Immature natural killer cell (primary cell): ENCODE data around the gene KCNN3. TPM values are rescaled to one million over a fixed set of nuclear protein-coding genes. Genes with fewer than 3 reads are reported as not detected.
"Not testable (repeated sequence)": the region's sequence is repeated elsewhere in the genome, so short reads cannot be mapped to it uniquely, and the experiment has no call there.

Source experiments
- DNase-seq, 3 donors: peaks; one replicate each; pipeline ENCODE4 v3.0.0; 2022; ENCODE audit warnings: mixed read lengths in 1 of 3
- H3K27ac Mint-ChIP-seq, 6 donors: one replicate each; pipeline ENCODE4 v1.8.0; 2020; ENCODE audit warnings: mixed read lengths in 6 of 6, mild to moderate bottlenecking in 5 of 6, inconsistent platforms in 4 of 6, moderate library complexity in 3 of 6
- H3K27me3 Mint-ChIP-seq, 3 donors: one replicate each; pipeline ENCODE4 v1.8.0; 2020 to 2021; ENCODE audit warnings: low read depth in 3 of 3, mild to moderate bottlenecking in 3 of 3, mixed read lengths in 3 of 3, moderate library complexity in 3 of 3, inconsistent platforms in 1 of 3
- H3K36me3 Mint-ChIP-seq, 3 donors: one replicate each; pipeline ENCODE4 v1.8.0; 2020; ENCODE audit warnings: mixed read lengths in 3 of 3, inconsistent platforms in 2 of 3, mild to moderate bottlenecking in 2 of 3
- H3K4me1 Mint-ChIP-seq, 2 donors: one replicate each; pipeline ENCODE4 v1.8.0; 2020; ENCODE audit warnings: inconsistent platforms in 2 of 2, mild to moderate bottlenecking in 2 of 2, mixed read lengths in 2 of 2, moderate library complexity in 1 of 2
- H3K4me3 Mint-ChIP-seq, 5 donors: one replicate each; pipeline ENCODE4 v1.8.0; 2020; ENCODE audit warnings: mild to moderate bottlenecking in 5 of 5, mixed read lengths in 5 of 5, inconsistent platforms in 3 of 5, moderate library complexity in 3 of 5
- H3K9me3 Mint-ChIP-seq, 6 donors: one replicate each; pipeline ENCODE4 v1.8.0; 2020; ENCODE audit warnings: mild to moderate bottlenecking in 6 of 6, mixed read lengths in 6 of 6, inconsistent platforms in 4 of 6, moderate library complexity in 3 of 6
- polyA plus RNA-seq, 3 donors: library from polyadenylated mRNA; unstranded; fragments of 300-500 nt; fragmentation: Illumina TruSeq; gene quantifications; one replicate each; pipeline ENCODE4 v1.2.3, GENCODE V29; 2021

KCNN3 gene
- polyA plus RNA-seq, 3 donors from 2014 or later, result not detected

DNA sequence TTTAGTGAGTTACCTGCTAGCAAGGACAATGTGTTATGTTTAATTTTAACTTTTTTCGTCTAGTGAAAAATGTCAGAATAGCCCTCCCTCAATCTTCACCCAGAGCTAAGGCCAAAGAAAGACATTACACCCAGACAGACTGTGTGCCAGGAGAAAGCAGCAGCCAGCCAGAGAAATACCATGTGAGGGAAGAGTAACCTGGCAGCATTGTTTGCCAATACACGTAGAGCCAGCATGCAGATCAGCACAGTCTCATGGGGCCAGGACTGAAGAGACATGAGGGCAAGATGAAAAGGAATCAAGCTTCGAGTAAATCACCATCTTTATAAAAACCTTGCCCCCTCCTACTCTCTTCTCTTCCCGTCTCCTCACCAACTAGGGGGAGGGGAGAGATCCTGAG lies 173.6 kb downstream of the KCNN3 start:
- DNase-seq, result no peak
- peaks cover 2 to 9% (median 7%) of the 10 kb centered on the region in 3 donors for H3K27me3 Mint-ChIP-seq
- H3K4me3 Mint-ChIP-seq, result no peak overlapping the region
- H3K4me1 Mint-ChIP-seq, result no peaks in the 10 kb centered on the region
- H3K36me3 Mint-ChIP-seq, result no peaks in the 10 kb centered on the region
- H3K9me3 Mint-ChIP-seq, result no peaks in the 10 kb centered on the region
- H3K27ac Mint-ChIP-seq, result no peak overlapping the region

DNA sequence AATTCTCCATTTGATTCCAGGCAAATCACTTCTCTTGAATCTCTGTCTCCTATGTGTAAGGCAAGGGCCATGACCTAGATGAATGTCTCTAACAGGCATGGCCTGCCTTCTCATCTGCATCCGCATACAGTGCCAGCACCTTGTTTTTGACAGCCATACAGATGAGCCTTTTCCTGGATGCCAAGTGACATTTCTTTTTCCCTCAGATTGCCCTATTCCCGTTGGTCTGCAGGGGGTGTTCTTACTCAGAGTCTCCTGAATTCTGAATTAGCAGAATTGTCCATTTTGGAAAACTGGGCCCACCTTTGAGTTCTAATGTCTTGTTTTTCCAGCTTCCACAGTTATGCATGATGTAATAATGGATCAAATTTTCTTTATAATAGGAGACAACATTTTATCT lies 174.1 kb downstream of the KCNN3 start:
- peaks cover 2 to 9% (median 7%) of the 10 kb centered on the region in 3 donors for H3K27me3 Mint-ChIP-seq
- H3K36me3 Mint-ChIP-seq, result no peaks in the 10 kb centered on the region
- no peaks in the 10 kb centered on the region for H3K4me1 Mint-ChIP-seq
- H3K27ac Mint-ChIP-seq, result no peak overlapping the region
- no peaks in the 10 kb centered on the region for H3K9me3 Mint-ChIP-seq
- DNase-seq, result no peak
- no peak overlapping the region for H3K4me3 Mint-ChIP-seq

DNA sequence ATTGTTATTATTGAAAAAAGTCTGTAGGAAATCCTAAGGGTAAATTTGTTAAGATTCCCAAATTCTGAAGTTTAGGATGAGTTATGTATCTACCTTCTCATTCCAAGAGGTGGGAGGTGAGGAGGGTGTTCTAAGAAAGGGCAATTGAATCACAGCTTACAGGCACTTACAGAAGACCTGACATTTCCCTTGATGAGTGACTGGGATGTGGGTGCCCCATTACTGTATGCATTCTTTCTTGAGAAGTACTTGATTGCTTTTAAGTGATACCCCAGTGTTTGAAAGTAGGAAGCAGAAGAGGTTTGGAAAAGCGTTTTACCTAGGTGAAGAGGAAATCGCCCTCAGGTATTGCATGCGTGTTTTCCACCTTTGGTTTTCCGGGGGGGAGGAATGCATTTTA lies 175.1 kb downstream of the KCNN3 start:
- Mint-ChIP-seq H3K27me3 (peaks cover 2 to 9% (median 7%) of the 10 kb centered on the region in 3 donors), H3K4me3 (no peak overlapping the region), H3K9me3 (no peaks in the 10 kb centered on the region), H3K27ac (no peak overlapping the region), H3K36me3 (no peaks in the 10 kb centered on the region), H3K4me1 (no peaks in the 10 kb centered on the region)
- no peak for DNase-seq

DNA sequence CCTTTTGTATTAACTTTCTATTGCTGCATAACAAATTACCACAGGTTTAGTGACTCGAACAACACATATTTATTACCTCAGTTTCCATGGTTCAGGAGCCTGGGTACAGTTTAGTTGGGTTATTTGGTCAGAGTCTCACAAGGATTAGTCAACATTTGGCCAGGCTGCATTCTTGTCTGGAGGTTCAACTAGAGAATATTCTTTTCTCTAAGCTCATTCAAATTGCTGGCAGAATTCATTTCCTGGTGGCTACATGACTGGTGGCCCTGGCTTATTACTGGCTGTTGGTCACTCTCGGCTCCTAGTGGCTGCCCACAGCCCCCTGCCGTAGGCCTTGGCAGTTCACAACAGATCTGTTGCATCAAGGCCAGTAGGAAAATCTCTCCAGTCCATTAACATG lies 181.0 kb downstream of the KCNN3 start:
- no peaks in the 10 kb centered on the region for H3K9me3 Mint-ChIP-seq
- H3K36me3 Mint-ChIP-seq, result no peaks in the 10 kb centered on the region
- H3K27ac Mint-ChIP-seq, result no peak overlapping the region
- no peak for DNase-seq
- H3K4me1 Mint-ChIP-seq, result no peaks in the 10 kb centered on the region
- no peak overlapping the region for H3K4me3 Mint-ChIP-seq
- peaks cover 3 to 10% (median 5%) of the 10 kb centered on the region in 3 donors for H3K27me3 Mint-ChIP-seq

DNA sequence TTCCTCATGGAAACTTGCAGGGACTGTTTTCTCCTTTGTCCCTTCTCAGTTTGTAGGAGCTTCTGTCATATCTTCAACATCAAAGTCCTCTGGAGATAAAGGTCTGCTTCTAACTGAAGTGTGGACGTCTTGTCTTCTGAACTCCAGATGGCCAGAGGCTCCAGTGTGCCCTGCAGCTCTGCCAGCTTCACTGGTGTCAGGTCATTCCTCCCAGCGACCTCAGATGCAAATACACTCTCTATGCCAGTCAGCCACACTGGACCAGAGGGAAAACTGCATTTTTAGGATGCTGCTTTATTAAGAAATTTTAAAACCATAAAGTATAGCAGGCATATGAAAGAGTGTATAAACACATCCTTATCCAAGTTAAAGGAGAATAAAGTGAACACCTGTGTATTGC lies 183.6 kb downstream of the KCNN3 start:
- Mint-ChIP-seq H3K27me3 (peaks cover 3 to 4% (median 3%) of the 10 kb centered on the region in 3 donors), H3K4me3 (no peak overlapping the region), H3K9me3 (no peaks in the 10 kb centered on the region), H3K4me1 (no peaks in the 10 kb centered on the region), H3K27ac (no peak overlapping the region), H3K36me3 (no peaks in the 10 kb centered on the region)
- no peak for DNase-seq

DNA sequence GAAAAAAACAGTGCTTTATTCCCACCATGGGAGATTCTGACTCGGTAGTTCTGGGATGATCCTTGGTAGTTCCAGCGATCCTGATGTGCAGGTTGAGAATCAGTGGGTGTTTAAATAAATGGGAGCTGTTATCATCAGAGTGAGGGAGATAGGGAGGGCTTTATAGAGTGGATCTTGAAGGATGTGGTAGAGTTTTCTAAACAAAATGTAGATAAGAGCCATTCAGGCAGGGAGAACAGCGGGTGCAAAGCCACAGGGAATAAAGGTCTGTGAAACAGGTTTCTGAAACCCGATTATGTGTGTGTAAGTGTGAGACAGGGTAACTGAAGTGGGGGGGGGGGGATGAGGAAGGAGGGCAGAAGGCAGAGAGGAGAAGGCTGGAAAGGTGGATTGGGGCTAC lies 186.3 kb downstream of the KCNN3 start:
- Mint-ChIP-seq H3K4me1 (no peaks in the 10 kb centered on the region), H3K27ac (no peak overlapping the region), H3K4me3 (no peak overlapping the region), H3K27me3 (peaks cover 4 to 6% (median 5%) of the 10 kb centered on the region in 3 donors), H3K9me3 (no peaks in the 10 kb centered on the region), H3K36me3 (no peaks in the 10 kb centered on the region)
- DNase-seq, result no peak

DNA sequence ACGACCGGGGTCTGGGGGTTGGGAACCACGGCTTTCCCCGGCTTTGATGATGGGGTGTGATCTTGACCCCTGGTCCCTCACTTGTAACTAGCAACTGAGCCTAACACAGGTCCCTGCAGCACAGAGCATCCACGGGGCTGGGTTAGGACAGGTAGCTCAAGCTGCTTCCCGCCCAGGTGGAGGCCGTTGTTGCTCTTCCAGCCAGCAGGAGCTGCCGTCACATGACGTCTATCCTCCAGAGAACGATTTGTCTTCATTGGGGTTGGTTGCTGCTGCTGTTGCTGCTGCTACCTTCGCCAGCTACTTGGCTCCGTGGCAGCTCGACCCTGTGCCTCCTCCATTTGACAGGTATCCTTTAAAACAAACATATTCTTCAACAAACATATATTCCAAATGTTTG lies 187.8 kb downstream of the KCNN3 start:
- no peak overlapping the region for H3K27ac Mint-ChIP-seq
- peaks cover 4 to 6% (median 6%) of the 10 kb centered on the region in 3 donors for H3K27me3 Mint-ChIP-seq
- H3K4me3 Mint-ChIP-seq, result no peak overlapping the region
- H3K9me3 Mint-ChIP-seq, result no peaks in the 10 kb centered on the region
- no peaks in the 10 kb centered on the region for H3K36me3 Mint-ChIP-seq
- no peak for DNase-seq
- no peaks in the 10 kb centered on the region for H3K4me1 Mint-ChIP-seq

DNA sequence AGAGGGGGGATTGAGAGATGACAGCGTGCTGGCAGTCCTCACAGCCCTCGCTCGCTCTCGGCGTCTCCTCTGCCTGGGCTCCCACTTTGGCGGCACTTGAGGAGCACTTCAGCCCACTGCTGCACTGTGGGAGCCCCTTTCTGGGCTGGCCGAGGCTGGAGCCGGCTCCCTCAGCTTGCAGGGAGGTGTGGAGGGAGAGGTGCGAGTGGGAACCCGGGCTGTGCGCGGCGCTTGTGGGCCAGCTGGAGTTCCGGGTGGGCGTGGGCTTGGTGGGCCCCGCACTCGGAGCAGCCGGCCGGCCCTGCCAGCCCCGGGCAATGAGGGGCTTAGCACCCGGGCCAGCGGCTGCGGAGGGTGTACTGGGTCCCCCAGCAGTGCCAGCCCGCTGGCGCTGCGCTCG lies 192.2 kb downstream of the KCNN3 start:
- not testable (repeated sequence) for H3K9me3 Mint-ChIP-seq, H3K27me3 Mint-ChIP-seq, H3K27ac Mint-ChIP-seq, H3K4me3 Mint-ChIP-seq, H3K36me3 Mint-ChIP-seq, DNase-seq, H3K4me1 Mint-ChIP-seq

DNA sequence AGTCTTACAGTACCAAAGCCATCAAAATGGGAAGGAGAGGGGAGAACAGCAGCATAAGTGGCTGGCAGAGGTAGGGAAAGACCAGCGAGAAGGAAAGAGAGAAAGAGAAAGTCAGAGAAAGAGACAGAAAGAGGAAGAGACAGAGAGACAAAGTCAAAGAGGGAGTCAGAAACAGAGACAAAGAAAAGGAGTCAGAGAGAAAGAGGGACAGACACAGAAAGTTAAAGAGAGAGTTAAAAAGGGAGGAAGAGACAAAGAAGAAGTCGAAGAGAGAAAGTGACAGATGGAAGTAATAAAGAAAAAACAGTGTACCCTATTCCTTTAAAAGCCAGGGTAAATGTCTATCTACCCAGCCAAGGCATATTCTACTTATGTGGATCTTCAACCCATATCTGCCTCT lies 193.2 kb downstream of the KCNN3 start:
- not testable (repeated sequence) for DNase-seq, H3K9me3 Mint-ChIP-seq, H3K27me3 Mint-ChIP-seq, H3K4me1 Mint-ChIP-seq, H3K4me3 Mint-ChIP-seq, H3K36me3 Mint-ChIP-seq, H3K27ac Mint-ChIP-seq

DNA sequence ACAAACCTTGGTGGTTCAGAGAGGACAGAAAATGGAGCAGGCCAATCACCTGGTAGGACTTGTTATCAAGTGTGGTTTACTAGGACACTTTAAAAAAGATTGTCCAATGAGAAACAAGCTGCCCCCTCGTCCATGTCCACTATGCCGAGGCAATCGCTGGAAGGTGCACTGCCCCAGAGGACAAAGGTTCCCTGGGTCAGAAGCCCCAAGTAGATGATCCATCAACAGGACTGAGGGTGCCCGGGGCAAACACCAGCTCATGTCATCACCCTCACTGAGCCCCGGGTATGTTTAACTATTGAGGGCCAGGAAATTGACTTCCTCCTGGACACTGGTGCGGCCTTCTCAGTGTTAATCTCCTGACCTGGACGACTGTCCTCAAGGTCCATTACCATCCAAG lies 195.6 kb downstream of the KCNN3 start:
- not testable (repeated sequence) for H3K4me1 Mint-ChIP-seq, H3K27ac Mint-ChIP-seq, DNase-seq, H3K27me3 Mint-ChIP-seq, H3K36me3 Mint-ChIP-seq, H3K4me3 Mint-ChIP-seq, H3K9me3 Mint-ChIP-seq

GRCh38 chr1:154672245-154672644 lies 197.8 kb downstream of the KCNN3 start:
- H3K27me3 Mint-ChIP-seq, DNase-seq, H3K4me1 Mint-ChIP-seq, H3K4me3 Mint-ChIP-seq, H3K9me3 Mint-ChIP-seq, H3K27ac Mint-ChIP-seq, H3K36me3 Mint-ChIP-seq: not testable (repeated sequence)

- not testable (repeated sequence) for H3K4me1 Mint-ChIP-seq, H3K36me3 Mint-ChIP-seq, H3K4me3 Mint-ChIP-seq, H3K27me3 Mint-ChIP-seq, H3K27ac Mint-ChIP-seq, DNase-seq, H3K9me3 Mint-ChIP-seq
Measured at GRCh38 chr1:154671412-154671811, 198.7 kb downstream of the KCNN3 start.

- H3K9me3 Mint-ChIP-seq, H3K36me3 Mint-ChIP-seq, H3K27me3 Mint-ChIP-seq, H3K4me1 Mint-ChIP-seq, DNase-seq, H3K4me3 Mint-ChIP-seq, H3K27ac Mint-ChIP-seq: not testable (repeated sequence)
Measured at GRCh38 chr1:154670310-154671270, 199.5 kb downstream of the KCNN3 start.

DNA sequence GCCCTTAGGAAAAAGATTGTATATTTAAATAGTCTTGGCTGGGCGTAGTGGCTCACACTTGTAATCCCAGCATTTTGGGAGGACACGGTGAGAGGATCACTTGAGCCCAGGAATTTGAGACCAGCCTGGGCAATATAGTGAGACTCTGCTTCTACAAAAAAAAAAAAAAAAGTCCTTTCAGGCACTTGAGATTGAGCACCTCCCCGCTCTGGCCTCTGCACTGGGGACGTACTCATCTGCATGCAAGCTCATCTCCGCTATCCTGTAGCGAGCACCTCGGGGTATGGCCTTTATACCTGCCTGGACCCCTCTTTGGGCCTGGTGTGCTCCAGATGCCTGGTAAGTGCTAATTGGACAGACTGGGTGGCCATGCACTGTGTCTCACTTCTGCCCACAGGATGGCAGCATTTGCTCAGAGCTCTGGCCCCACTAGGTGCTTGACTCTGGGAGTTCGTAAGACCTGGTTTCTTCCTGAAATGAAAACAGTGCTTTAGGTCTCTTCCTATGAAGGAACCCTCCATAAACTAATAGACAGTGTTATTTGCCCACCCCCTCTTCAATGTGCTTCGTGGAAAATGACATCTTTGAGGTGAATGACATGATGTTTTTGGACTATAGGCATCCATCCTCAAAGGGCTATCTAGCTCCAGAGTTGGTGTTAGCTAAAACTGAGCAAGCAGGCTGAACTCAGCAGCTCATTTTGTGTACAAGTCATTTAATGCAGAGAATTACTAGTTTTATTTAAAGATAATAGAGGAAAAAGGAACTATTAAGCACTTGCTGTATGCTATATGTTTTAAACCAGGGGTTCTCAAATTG lies 200.4 kb downstream of the KCNN3 start:
- Mint-ChIP-seq H3K9me3 (no peaks in the 10 kb centered on the region), H3K36me3 (no peaks in the 10 kb centered on the region), H3K4me1 (no peaks in the 10 kb centered on the region), H3K4me3 (no peak overlapping the region), H3K27me3 (peaks cover 0 to 5% (median 1%) of the 10 kb centered on the region in 3 donors), H3K27ac (no peak overlapping the region)
- DNase-seq, result peak; percentile 11 to 42 (median 40)
